ENCODE measurements around the gene CKMT1A.
"Not testable (repeated sequence)": the region's sequence is repeated elsewhere in the genome, so short reads cannot be mapped to it uniquely, and the experiment has no call there.

DNA sequence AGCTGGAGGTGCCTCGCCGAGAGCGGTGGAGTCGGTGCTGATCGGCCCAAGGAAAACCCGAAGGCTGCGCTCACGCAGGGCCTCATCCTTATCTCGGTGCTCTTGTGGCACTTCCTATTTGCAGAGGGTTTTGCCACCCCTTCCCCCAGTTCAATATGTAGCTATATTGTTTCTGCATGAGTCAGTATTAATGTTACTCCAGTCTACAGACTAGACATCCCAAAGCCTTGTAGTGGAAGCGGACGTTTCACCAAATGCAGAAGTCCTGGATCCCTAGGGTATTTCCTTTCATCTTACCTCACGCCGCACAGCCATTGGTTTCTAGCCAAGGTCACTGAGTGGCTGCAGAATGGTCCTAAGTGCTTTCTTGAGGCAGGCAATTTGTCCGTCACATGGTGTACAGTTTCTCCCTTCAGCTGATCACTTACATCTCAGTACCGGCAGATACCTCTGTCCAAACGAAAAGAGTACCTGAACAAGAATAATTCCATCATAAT, 44.2 kb upstream of the CKMT1A start:
- TF ChIP-seq, protein P1, sequence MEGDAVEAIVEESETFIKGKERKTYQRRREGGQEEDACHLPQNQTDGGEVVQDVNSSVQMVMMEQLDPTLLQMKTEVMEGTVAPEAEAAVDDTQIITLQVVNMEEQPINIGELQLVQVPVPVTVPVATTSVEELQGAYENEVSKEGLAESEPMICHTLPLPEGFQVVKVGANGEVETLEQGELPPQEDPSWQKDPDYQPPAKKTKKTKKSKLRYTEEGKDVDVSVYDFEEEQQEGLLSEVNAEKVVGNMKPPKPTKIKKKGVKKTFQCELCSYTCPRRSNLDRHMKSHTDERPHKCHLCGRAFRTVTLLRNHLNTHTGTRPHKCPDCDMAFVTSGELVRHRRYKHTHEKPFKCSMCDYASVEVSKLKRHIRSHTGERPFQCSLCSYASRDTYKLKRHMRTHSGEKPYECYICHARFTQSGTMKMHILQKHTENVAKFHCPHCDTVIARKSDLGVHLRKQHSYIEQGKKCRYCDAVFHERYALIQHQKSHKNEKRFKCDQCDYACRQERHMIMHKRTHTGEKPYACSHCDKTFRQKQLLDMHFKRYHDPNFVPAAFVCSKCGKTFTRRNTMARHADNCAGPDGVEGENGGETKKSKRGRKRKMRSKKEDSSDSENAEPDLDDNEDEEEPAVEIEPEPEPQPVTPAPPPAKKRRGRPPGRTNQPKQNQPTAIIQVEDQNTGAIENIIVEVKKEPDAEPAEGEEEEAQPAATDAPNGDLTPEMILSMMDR (IDR thresholded peaks at IDR 0.05), result not testable (repeated sequence)
- TF ChIP-seq, protein P2, sequence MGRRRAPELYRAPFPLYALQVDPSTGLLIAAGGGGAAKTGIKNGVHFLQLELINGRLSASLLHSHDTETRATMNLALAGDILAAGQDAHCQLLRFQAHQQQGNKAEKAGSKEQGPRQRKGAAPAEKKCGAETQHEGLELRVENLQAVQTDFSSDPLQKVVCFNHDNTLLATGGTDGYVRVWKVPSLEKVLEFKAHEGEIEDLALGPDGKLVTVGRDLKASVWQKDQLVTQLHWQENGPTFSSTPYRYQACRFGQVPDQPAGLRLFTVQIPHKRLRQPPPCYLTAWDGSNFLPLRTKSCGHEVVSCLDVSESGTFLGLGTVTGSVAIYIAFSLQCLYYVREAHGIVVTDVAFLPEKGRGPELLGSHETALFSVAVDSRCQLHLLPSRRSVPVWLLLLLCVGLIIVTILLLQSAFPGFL (CRISPR knock-in tag; IDR thresholded peaks at IDR 0.05; ENCODE audit: borderline replicate concordance), result not testable (repeated sequence)
- not testable (repeated sequence) for TF ChIP-seq NFYB (CRISPR knock-in tag; conservative IDR thresholded peaks at IDR 0.05; ENCODE audit: low read depth); ATF1 (CRISPR knock-in tag; IDR thresholded peaks at IDR 0.05); RELA (CRISPR knock-in tag; IDR thresholded peaks at IDR 0.05; ENCODE audit: borderline replicate concordance); CREB1 (CRISPR knock-in tag; IDR thresholded peaks at IDR 0.05); ATF3 (CRISPR knock-in tag; conservative IDR thresholded peaks at IDR 0.05); SP1 (CRISPR knock-in tag; conservative IDR thresholded peaks at IDR 0.05); NR1H2 (CRISPR knock-in tag; IDR thresholded peaks at IDR 0.05); TEAD4 (CRISPR knock-in tag; IDR thresholded peaks at IDR 0.05); ETV6 (CRISPR knock-in tag; IDR thresholded peaks at IDR 0.05)
- TF ChIP-seq, protein P3, sequence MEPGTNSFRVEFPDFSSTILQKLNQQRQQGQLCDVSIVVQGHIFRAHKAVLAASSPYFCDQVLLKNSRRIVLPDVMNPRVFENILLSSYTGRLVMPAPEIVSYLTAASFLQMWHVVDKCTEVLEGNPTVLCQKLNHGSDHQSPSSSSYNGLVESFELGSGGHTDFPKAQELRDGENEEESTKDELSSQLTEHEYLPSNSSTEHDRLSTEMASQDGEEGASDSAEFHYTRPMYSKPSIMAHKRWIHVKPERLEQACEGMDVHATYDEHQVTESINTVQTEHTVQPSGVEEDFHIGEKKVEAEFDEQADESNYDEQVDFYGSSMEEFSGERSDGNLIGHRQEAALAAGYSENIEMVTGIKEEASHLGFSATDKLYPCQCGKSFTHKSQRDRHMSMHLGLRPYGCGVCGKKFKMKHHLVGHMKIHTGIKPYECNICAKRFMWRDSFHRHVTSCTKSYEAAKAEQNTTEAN (CRISPR knock-in tag; IDR thresholded peaks at IDR 0.05), result not testable (repeated sequence)
- TF ChIP-seq, protein P4, sequence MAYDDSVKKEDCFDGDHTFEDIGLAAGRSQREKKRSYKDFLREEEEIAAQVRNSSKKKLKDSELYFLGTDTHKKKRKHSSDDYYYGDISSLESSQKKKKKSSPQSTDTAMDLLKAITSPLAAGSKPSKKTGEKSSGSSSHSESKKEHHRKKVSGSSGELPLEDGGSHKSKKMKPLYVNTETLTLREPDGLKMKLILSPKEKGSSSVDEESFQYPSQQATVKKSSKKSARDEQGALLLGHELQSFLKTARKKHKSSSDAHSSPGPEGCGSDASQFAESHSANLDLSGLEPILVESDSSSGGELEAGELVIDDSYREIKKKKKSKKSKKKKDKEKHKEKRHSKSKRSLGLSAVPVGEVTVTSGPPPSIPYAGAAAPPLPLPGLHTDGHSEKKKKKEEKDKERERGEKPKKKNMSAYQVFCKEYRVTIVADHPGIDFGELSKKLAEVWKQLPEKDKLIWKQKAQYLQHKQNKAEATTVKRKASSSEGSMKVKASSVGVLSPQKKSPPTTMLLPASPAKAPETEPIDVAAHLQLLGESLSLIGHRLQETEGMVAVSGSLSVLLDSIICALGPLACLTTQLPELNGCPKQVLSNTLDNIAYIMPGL (CRISPR knock-in tag; IDR thresholded peaks at IDR 0.05), result not testable (repeated sequence)

Measured in WTC11 (cell line).